Astrocyte (in vitro differentiated cells and primary cell): ENCODE data around the gene DHRS3.
"Not testable (repeated sequence)": the region's sequence is repeated elsewhere in the genome, so short reads cannot be mapped to it uniquely, and the experiment has no call there.

Experiments used
- CTCF ChIP-seq: IDR thresholded peaks from 2 replicates; pipeline ENCODE4 v1.5.1; 2011; ENCODE audit warnings: low read depth, mild to moderate bottlenecking, inconsistent platforms, low read length, moderate library complexity; ENCODE audit not compliant: insufficient read depth
- EZH2 ChIP-seq: IDR thresholded peaks from 2 replicates; pipeline ENCODE4 v1.6.1; 2012; ENCODE audit warnings: mild to moderate bottlenecking, low read length, inconsistent platforms; ENCODE audit not compliant: insufficient read depth

DNA sequence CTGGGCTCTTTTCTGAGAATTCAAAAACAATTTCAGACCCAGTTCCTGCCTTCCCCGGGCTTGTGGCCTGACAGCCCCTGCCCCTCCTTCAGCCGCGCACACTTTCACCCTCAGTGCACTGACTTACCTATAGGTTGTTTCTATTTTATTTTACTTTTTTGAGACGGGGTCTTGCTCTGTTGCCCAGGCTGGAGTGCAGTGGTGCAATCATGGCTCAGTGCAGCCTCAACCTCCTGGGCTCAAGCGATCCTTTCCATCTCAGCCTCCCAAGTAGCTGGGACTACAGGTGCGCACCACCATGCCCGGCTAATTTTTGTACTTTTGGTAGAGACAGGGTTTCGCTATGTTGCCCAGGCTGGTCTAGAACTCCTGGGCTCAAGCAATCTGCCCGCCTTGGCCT, 27.4 kb upstream of the DHRS3 start:
- not testable (repeated sequence) for TF ChIP-seq CTCF, EZH2
